Breast epithelium (tissue), 4 donors: ENCODE data around the gene TUT1. TPM values are rescaled to one million over a fixed set of nuclear protein-coding genes. Genes with fewer than 3 reads are reported as not detected.

Experiments used
- DNase-seq, 2 donors: peaks; one replicate each; pipeline ENCODE4 v3.0.0-alpha.2; 2019; ENCODE audit warnings: low spot score in 2 of 2
- H3K27ac ChIP-seq, 2 donors: fragments of 200-600 bp; sonication (generic) in 1 of 2; one replicate each; pipeline ENCODE4 v1.5.1; 2016 to 2019; ENCODE audit warnings: mild to moderate bottlenecking in 1 of 2
- H3K27me3 ChIP-seq, 2 donors: fragments of 200-600 bp; sonication (generic) in 1 of 2; one replicate each; pipeline versions ENCODE4 v1.5.1 to v1.6.0; 2017 to 2019; ENCODE audit warnings: control low read depth in 1 of 2, mild to moderate bottlenecking in 1 of 2
- H3K36me3 ChIP-seq: fragments of 200-600 bp; one replicate; pipeline ENCODE4 v1.5.1; 2019
- H3K4me1 ChIP-seq, 2 donors: fragments of 200-600 bp; sonication (generic); one replicate each; pipeline ENCODE4 v1.5.1; 2016 to 2019; ENCODE audit warnings: control low read depth in 1 of 2
- H3K4me3 ChIP-seq, 3 donors: fragments of 200-600 bp; sonication (generic); 1 replicate in 2 of 3; 2 replicates in 1 of 3; pipeline ENCODE4 v1.5.1; 2016 to 2019; ENCODE audit warnings: mild to moderate bottlenecking in 3 of 3, moderate library complexity in 2 of 3
- H3K9me3 ChIP-seq, 2 donors: fragments of 200-600 bp; sonication (generic) in 1 of 2; one replicate each; pipeline ENCODE4 v1.5.1; 2016 to 2019; ENCODE audit warnings: control low read depth in 1 of 2
- POLR2A ChIP-seq: fragments of 450-650 bp; IDR thresholded peaks from one replicate; pipeline ENCODE4 v1.6.1; 2016; ENCODE audit warnings: antibody characterized with exemption, mild to moderate bottlenecking, moderate library complexity
- POLR2AphosphoS5 ChIP-seq, 3 donors: sonication (generic); formaldehyde crosslinking; IDR thresholded peaks; one replicate each; pipeline ENCODE4 v1.6.1; 2017; ENCODE audit warnings: antibody characterized with exemption in 3 of 3
- intact Hi-C: fragments of 100-400 bp; cut with DNase I; formaldehyde crosslinking; loops from one replicate; pipeline ENCODE4 v1.15.1; 2023; ENCODE audit warnings: low total_unique reads
- total RNA-seq, 3 donors: library from RNA; depleted of rRNA; stranded (reverse); fragments of >200 nt; gene quantifications; one replicate each; pipeline ENCODE4 v1.1.0, GENCODE V29; 2016
- TF ChIP-seq, protein P1 (sequence below), 3 donors: fragments of 450-650 bp; IDR thresholded peaks; one replicate each; pipeline ENCODE4 v1.5.1; 2016 to 2017; ENCODE audit warnings: antibody characterized with exemption in 3 of 3, mild to moderate bottlenecking in 3 of 3, moderate library complexity in 3 of 3

The TUT1 gene
- total RNA-seq, 3 donors from 2014 or later = 7.7 to 12.1 (median 10.7) TPM

DNA sequence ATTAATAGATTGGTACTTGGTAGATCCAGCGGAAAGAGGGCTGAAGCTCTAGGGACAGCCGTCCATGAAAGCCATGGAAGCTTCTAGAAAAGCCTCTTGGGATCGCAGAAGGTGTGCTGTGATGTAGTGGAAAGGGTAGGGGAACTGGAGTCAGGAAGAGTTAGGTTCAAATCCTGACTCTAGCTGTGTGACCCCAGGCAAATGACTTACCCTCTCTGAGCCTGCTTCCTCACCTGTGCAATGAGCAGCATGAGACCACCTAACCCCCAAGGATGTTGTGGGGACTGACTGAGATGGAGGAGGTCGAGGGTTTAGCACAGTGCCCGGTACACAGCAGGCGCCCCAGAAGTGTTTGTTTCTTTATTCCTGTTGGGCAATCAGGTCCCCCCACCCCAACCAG is 19.1 kb upstream of the TUT1 start:
- intact Hi-C loops = no loop called here
- no peak for TF ChIP-seq POLR2AphosphoS5 (IDR thresholded peaks at IDR 0.05)
- TF ChIP-seq, protein P1, sequence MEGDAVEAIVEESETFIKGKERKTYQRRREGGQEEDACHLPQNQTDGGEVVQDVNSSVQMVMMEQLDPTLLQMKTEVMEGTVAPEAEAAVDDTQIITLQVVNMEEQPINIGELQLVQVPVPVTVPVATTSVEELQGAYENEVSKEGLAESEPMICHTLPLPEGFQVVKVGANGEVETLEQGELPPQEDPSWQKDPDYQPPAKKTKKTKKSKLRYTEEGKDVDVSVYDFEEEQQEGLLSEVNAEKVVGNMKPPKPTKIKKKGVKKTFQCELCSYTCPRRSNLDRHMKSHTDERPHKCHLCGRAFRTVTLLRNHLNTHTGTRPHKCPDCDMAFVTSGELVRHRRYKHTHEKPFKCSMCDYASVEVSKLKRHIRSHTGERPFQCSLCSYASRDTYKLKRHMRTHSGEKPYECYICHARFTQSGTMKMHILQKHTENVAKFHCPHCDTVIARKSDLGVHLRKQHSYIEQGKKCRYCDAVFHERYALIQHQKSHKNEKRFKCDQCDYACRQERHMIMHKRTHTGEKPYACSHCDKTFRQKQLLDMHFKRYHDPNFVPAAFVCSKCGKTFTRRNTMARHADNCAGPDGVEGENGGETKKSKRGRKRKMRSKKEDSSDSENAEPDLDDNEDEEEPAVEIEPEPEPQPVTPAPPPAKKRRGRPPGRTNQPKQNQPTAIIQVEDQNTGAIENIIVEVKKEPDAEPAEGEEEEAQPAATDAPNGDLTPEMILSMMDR (IDR thresholded peaks at IDR 0.05) = no peak
- no peak for TF ChIP-seq POLR2A
- no peak for DNase-seq
- Histone ChIP-seq H3K27ac (peak overlapping the region in 1 of 2 donors; percentile 99), H3K36me3 (no peaks in the 10 kb centered on the region), H3K4me3 (peak overlapping the region in 1 of 3 donors; percentile 85), H3K27me3 (no peaks in the 10 kb centered on the region), H3K9me3 (no peaks in the 10 kb centered on the region), H3K4me1 (peaks cover 7% of the 10 kb centered on the region in 2 donors)

DNA sequence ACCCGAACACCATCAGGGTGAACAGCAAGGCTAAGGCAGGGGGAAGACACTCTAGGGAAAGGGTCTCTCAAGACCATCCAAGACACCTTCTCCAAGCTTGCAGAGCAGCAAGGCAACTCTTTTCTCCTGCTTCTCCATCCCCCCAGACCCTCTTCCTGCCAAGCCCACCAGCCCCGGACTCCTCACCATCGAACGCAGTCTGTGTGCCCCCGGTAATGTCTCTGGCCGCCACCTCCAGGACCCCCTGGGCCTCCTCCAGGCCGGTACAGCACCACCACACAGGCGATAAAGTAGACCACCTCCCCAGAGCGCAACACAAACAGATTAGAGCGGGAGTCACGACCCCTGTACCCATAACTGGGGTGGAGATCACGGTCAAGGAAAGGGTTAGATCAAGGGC is 17.5 kb upstream of the TUT1 start:
- intact Hi-C loops = no loop called here
- peaks cover 7% of the 10 kb centered on the region in 2 donors for H3K4me1 ChIP-seq
- no peak for DNase-seq
- no peak overlapping the region for H3K27ac ChIP-seq
- no peaks in the 10 kb centered on the region for H3K27me3 ChIP-seq
- H3K9me3 ChIP-seq = no peaks in the 10 kb centered on the region
- no peak overlapping the region for H3K4me3 ChIP-seq
- TF ChIP-seq, protein P1 (IDR thresholded peaks at IDR 0.05) = no peak
- no peak for TF ChIP-seq POLR2AphosphoS5 (IDR thresholded peaks at IDR 0.05)
- no peak for TF ChIP-seq POLR2A
- H3K36me3 ChIP-seq = no peaks in the 10 kb centered on the region

DNA sequence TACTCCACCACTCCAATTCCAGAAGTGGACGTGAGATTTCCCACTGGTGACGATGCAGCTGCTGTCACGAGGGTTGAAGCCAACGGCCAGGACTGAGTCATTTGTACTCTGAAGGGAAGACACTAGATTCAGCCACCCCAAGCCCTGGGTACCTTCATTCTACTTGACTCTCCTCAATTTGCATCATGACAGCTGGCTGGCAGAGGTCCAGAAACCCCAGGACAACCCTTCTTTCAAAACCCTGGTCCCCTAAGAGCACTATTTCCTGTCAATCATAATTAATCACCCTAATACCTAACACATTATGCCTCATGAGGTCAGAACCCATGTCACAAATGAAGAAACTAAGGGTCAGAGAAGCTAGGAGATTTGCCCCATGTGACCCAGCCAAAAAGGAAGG is 16.4 kb upstream of the TUT1 start:
- Histone ChIP-seq H3K4me3 (no peak overlapping the region), H3K9me3 (no peaks in the 10 kb centered on the region), H3K27ac (no peak overlapping the region), H3K4me1 (peaks cover 7 to 12% of the 10 kb centered on the region in 2 donors), H3K36me3 (no peaks in the 10 kb centered on the region), H3K27me3 (no peaks in the 10 kb centered on the region)
- no peak for TF ChIP-seq POLR2AphosphoS5 (IDR thresholded peaks at IDR 0.05)
- TF ChIP-seq POLR2A = no peak
- TF ChIP-seq, protein P1 (IDR thresholded peaks at IDR 0.05) = no peak
- intact Hi-C loops = no loop called here
- DNase-seq = no peak

DNA sequence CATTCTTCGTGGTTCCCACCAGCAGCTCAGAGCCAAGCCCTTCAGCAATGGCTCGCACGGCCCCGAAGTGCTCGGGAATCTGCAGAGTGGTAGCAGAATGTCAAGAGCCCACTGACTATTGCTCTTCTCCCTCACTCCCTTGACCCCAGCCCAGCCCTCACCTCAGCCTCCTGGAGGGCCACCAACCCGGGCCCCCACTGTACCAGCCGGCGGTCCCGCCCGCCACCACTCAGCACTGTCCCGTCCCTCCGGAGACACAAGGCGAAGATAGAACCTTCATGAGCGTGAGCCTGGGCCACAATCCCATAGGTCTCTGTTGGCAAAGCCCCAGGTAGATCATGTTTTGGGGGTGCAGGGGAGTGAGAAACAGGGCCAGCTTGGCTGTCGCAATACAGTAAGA is 14.6 kb upstream of the TUT1 start:
- peaks cover 1 to 5% of the 10 kb centered on the region in 2 donors for H3K4me1 ChIP-seq
- H3K9me3 ChIP-seq = no peaks in the 10 kb centered on the region
- no peak for DNase-seq
- H3K4me3 ChIP-seq = no peak overlapping the region
- TF ChIP-seq POLR2AphosphoS5 (IDR thresholded peaks at IDR 0.05) = no peak
- TF ChIP-seq POLR2A = no peak
- TF ChIP-seq, protein P1 (IDR thresholded peaks at IDR 0.05) = no peak
- intact Hi-C loops = no loop called here
- H3K27me3 ChIP-seq = no peaks in the 10 kb centered on the region
- H3K36me3 ChIP-seq = no peaks in the 10 kb centered on the region
- no peak overlapping the region for H3K27ac ChIP-seq

GRCh38 chr11:62605467-62605866 is 14.1 kb upstream of the TUT1 start:
- no peak overlapping the region for H3K27ac ChIP-seq
- no peaks in the 10 kb centered on the region for H3K27me3 ChIP-seq
- H3K4me3 ChIP-seq = no peak overlapping the region
- TF ChIP-seq, protein P1 (IDR thresholded peaks at IDR 0.05) = no peak
- TF ChIP-seq POLR2AphosphoS5 (IDR thresholded peaks at IDR 0.05) (no peak), POLR2A (no peak)
- H3K9me3 ChIP-seq = no peaks in the 10 kb centered on the region
- no peak for DNase-seq
- H3K4me1 ChIP-seq = peaks cover 0 to 6% of the 10 kb centered on the region in 2 donors
- H3K36me3 ChIP-seq = no peaks in the 10 kb centered on the region
- intact Hi-C loops = no loop called here
